ENCODE results near the gene PNMA6E. TPM values are rescaled to one million over a fixed set of nuclear protein-coding genes. Genes with fewer than 3 reads are reported as not detected.

PNMA6E gene
- total and polyA plus RNA-seq, 2 experiments from 2014 or later: not detected

- peaks cover 3% of the 10 kb centered on the region; the same call in 2 of the 3 replicates for H3K36me3 Mint-ChIP-seq (ENCODE audit: low read depth)
- H3K27me3 Mint-ChIP-seq (ENCODE audit: insufficient read depth, low read depth, poor library complexity): peaks cover 2% of the 10 kb centered on the region
- Histone ChIP-seq H3K27ac (ENCODE audit: low read depth) (no peak overlapping the region), H3K4me2 (no peak overlapping the region), H3K27me3 (ENCODE audit: insufficient read depth) (no peaks in the 10 kb centered on the region), H3K4me1 (ENCODE audit: insufficient read depth) (no peaks in the 10 kb centered on the region), H3F3A (replicated peaks; ENCODE audit: low read depth) (no peaks in the 10 kb centered on the region), H3K79me2 (replicated peaks; ENCODE audit: insufficient read depth) (no peaks in the 10 kb centered on the region), H3K9me2 (ENCODE audit: insufficient read depth) (no peaks in the 10 kb centered on the region), H3K36me3 (ENCODE audit: insufficient read depth) (no peaks in the 10 kb centered on the region), H3K4me3 (no peak overlapping the region), H2AFZ (no peak overlapping the region), H4K20me1 (replicated peaks; ENCODE audit: insufficient read depth) (no peaks in the 10 kb centered on the region)
- TF ChIP-seq, protein P1, sequence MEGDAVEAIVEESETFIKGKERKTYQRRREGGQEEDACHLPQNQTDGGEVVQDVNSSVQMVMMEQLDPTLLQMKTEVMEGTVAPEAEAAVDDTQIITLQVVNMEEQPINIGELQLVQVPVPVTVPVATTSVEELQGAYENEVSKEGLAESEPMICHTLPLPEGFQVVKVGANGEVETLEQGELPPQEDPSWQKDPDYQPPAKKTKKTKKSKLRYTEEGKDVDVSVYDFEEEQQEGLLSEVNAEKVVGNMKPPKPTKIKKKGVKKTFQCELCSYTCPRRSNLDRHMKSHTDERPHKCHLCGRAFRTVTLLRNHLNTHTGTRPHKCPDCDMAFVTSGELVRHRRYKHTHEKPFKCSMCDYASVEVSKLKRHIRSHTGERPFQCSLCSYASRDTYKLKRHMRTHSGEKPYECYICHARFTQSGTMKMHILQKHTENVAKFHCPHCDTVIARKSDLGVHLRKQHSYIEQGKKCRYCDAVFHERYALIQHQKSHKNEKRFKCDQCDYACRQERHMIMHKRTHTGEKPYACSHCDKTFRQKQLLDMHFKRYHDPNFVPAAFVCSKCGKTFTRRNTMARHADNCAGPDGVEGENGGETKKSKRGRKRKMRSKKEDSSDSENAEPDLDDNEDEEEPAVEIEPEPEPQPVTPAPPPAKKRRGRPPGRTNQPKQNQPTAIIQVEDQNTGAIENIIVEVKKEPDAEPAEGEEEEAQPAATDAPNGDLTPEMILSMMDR (conservative IDR thresholded peaks at IDR 0.05; ENCODE audit: low read depth in 2 of 2): no peak
- no peak for TF ChIP-seq ZNF331 (CRISPR knock-in tag; IDR thresholded peaks at IDR 0.05; ENCODE audit: low read depth)
- no peak for TF ChIP-seq CREB1 (CRISPR knock-in tag; IDR thresholded peaks at IDR 0.05; ENCODE audit: low read depth)
- no peak for TF ChIP-seq ZNF114 (CRISPR knock-in tag; IDR thresholded peaks at IDR 0.05)
- no peak for TF ChIP-seq EZH2 (IDR thresholded peaks at IDR 0.05; ENCODE audit: low read depth, unreplicated experiment)
- no peak for TF ChIP-seq ZNF462 (CRISPR knock-in tag; IDR thresholded peaks at IDR 0.05)
- TF ChIP-seq EZH2phosphoT487 (IDR thresholded peaks at IDR 0.05; ENCODE audit: unreplicated experiment): no peak
- H3K27ac Mint-ChIP-seq: no peak overlapping the region
- H3K9me3 Mint-ChIP-seq: peaks cover 27% of the 10 kb centered on the region
- no peak for ATAC-seq
- no peak overlapping the region for H3K4me3 Mint-ChIP-seq
- no peaks in the 10 kb centered on the region for H3K4me1 Mint-ChIP-seq
- no peak for DNase-seq (ENCODE audit: low spot score)
These were observed 39.3 kb downstream of the PNMA6E start for GRCh38 chrX:153361781-153362397.
